Hepatocyte (in vitro differentiated cells): ENCODE measurements around the gene BTBD19. TPM values are rescaled to one million over a fixed set of nuclear protein-coding genes. Genes with fewer than 3 reads are reported as not detected.

Experiments
- DNase-seq: peaks from one replicate; pipeline ENCODE4 v3.0.0-alpha.2; 2016; ENCODE audit warnings: low spot score
- H2AFZ ChIP-seq: fragments of 200-600 bp; sonication (generic); 2 replicates; pipeline ENCODE4 v1.6.0; 2016; ENCODE audit warnings: antibody characterized with exemption, mild to moderate bottlenecking
- H3K27ac ChIP-seq: fragments of 200-600 bp; sonication (generic); 2 replicates; pipeline ENCODE4 v1.5.1; 2016; ENCODE audit warnings: mild to moderate bottlenecking
- H3K27me3 ChIP-seq: fragments of 200-600 bp; sonication (generic); 2 replicates; pipeline ENCODE4 v1.6.1; 2016
- H3K36me3 ChIP-seq: fragments of 200-600 bp; sonication (generic); replicated peaks from 2 replicates; pipeline ENCODE4 v1.5.1; 2016; ENCODE audit warnings: low read depth; ENCODE audit not compliant: insufficient read depth
- H3K4me1 ChIP-seq: fragments of 200-600 bp; sonication (generic); 2 replicates; pipeline ENCODE4 v1.5.1; 2016; ENCODE audit warnings: mild to moderate bottlenecking, moderate library complexity; ENCODE audit not compliant: insufficient read depth
- H3K4me2 ChIP-seq: fragments of 200-600 bp; sonication (generic); 2 replicates; pipeline ENCODE4 v1.6.0; 2016
- H3K4me3 ChIP-seq: fragments of 200-600 bp; sonication (generic); 2 replicates; pipeline ENCODE4 v1.5.1; 2016; ENCODE audit warnings: mild to moderate bottlenecking
- H3K79me2 ChIP-seq: fragments of 200-600 bp; sonication (generic); 2 replicates; pipeline ENCODE4 v1.6.0; 2017; ENCODE audit warnings: mild to moderate bottlenecking
- H3K9me2 ChIP-seq: fragments of 200-600 bp; sonication (generic); replicated peaks from 2 replicates; pipeline ENCODE4 v1.6.0; 2017; ENCODE audit warnings: mild to moderate bottlenecking; ENCODE audit not compliant: insufficient read depth
- H3K9me3 ChIP-seq: fragments of 200-600 bp; sonication (generic); 2 replicates; pipeline ENCODE4 v1.5.1; 2016; ENCODE audit warnings: low read depth, mild to moderate bottlenecking
- H4K20me1 ChIP-seq: fragments of 200-600 bp; sonication (generic); 2 replicates; pipeline ENCODE4 v1.6.0; 2016; ENCODE audit warnings: mild to moderate bottlenecking; ENCODE audit not compliant: insufficient read depth, poor library complexity, severe bottlenecking
- CTCF ChIP-seq: fragments of 200-600 bp; sonication (generic); IDR thresholded peaks from 2 replicates; pipeline ENCODE4 v1.5.1; 2016; ENCODE audit warnings: antibody characterized with exemption, mild to moderate bottlenecking; ENCODE audit not compliant: poor library complexity
- EZH2 ChIP-seq: fragments of 200-600 bp; sonication (generic); IDR thresholded peaks from 2 replicates; pipeline ENCODE4 v1.6.1; 2016; ENCODE audit warnings: antibody characterized with exemption, mild to moderate bottlenecking, borderline replicate concordance
- EZH2phosphoT487 ChIP-seq: fragments of 200-600 bp; sonication (generic); IDR thresholded peaks from one replicate; pipeline ENCODE4 v1.6.1; 2018; ENCODE audit warnings: antibody characterized with exemption, mild to moderate bottlenecking, low read depth, moderate library complexity; ENCODE audit not compliant: unreplicated experiment, severe bottlenecking
- WGBS: methylation state at CpG from one replicate; pipeline ENCODE4 v1.1.6; 2016; ENCODE audit warnings: low lambda C conversion rate; ENCODE audit errors: missing lambda C conversion rate; 5-methylcytosine and 5-hydroxymethylcytosine counted together
- polyA plus RNA-seq: library from polyadenylated mRNA; unstranded; fragments of >200 nt; fragmentation: Nextera tagmentation; extraction: Ambion mirVana; gene quantifications from 2 replicates; pipeline ENCODE4 v1.2.1, GENCODE V29; 2016
- total RNA-seq: library from RNA; depleted of rRNA; stranded (reverse); fragments of >200 nt; gene quantifications from 2 replicates; pipeline ENCODE4 v1.2.3, GENCODE V29; 2014

BTBD19 gene
- total and polyA plus RNA-seq, 2 experiments from 2014 or later = 5.5 to 16.8 TPM

GRCh38 chr1:44783697-44784093 lies 24.6 kb upstream of the BTBD19 start:
- peak overlapping the region; percentile 97 for H2AFZ ChIP-seq
- no peaks in the 10 kb centered on the region for H3K36me3 ChIP-seq
- peak overlapping the region; percentile 98 for H3K4me2 ChIP-seq
- 64% methylated on average over 8 of the region's 8 CpGs for WGBS
- no peaks in the 10 kb centered on the region for H3K27me3 ChIP-seq
- no peaks in the 10 kb centered on the region for H3K9me2 ChIP-seq
- H4K20me1 ChIP-seq = peaks cover under 1% of the 10 kb centered on the region
- H3K27ac ChIP-seq = peak overlapping the region; percentile 9
- H3K4me1 ChIP-seq = peaks cover 21% of the 10 kb centered on the region
- DNase-seq = no peak
- H3K9me3 ChIP-seq = no peaks in the 10 kb centered on the region
- no peak overlapping the region for H3K4me3 ChIP-seq
- TF ChIP-seq EZH2phosphoT487 (no peak), CTCF (no peak), EZH2 (no peak)
- peaks cover 2% of the 10 kb centered on the region for H3K79me2 ChIP-seq

DNA sequence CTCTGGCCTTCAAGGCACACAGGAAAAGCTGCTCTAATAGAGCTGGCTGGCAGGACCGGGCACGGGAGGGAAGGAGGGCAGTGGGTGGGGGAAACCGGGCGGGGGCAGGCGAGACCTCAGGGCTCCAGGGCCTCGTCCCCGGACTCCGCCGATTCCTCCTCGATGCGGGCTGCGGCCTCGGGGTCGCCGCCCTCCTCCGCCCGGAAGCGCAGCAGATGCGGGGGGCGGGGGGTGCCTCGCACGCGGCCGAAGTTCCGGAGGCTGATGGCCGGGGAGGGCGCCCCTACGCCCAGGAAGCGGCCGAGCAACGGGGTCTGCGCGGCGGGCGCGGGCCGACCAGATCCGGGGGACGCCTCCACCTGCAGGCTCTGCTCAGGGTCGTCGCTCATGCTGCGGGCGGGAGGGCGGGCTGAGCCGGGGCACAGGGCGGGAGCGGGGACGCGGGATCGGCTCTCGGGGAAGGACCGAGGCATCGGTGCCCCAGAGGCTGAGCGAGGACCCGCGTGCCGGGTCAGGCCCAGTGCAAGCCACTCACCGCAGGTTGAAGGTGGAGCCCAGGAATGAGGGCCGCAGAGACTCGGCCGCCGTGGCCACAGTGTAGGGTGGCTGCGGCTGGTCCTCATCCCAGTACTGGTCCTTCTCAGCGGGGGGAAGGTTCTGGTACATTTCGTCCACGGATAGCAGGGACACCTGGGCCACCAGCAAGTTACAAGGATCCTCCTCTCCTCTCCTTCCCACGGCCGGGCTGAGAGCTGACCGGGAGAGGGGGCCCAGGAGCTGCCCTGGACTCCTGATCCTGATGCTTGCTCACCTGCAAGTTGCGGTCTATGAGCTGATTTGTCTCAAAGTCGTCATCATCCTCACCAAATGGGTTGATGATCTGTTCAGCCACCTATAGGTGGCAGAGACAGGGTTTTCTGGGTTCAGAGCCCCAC lies 24.0 kb upstream of the BTBD19 start:
- WGBS = 16% methylated on average over 33 of the region's 71 CpGs
- Histone ChIP-seq H3K27me3 (no peaks in the 10 kb centered on the region), H2AFZ (peak overlapping the region; percentile 97), H3K4me1 (peaks cover 21% of the 10 kb centered on the region), H3K9me2 (no peaks in the 10 kb centered on the region), H3K27ac (peak overlapping the region; percentile 9), H3K79me2 (no peaks in the 10 kb centered on the region), H4K20me1 (no peaks in the 10 kb centered on the region), H3K36me3 (no peaks in the 10 kb centered on the region), H3K4me2 (peak overlapping the region; percentile 98), H3K9me3 (no peaks in the 10 kb centered on the region), H3K4me3 (no peak overlapping the region)
- no peak for DNase-seq
- TF ChIP-seq EZH2phosphoT487 (no peak), CTCF (no peak), EZH2 (no peak)

GRCh38 chr1:44785029-44785380 lies 23.3 kb upstream of the BTBD19 start:
- Histone ChIP-seq H4K20me1 (no peaks in the 10 kb centered on the region), H3K4me3 (no peak overlapping the region), H3K79me2 (no peaks in the 10 kb centered on the region), H3K4me2 (peak overlapping the region; percentile 98), H3K9me3 (no peaks in the 10 kb centered on the region), H3K27ac (no peak overlapping the region), H3K4me1 (peaks cover 21% of the 10 kb centered on the region), H3K36me3 (no peaks in the 10 kb centered on the region), H2AFZ (no peak overlapping the region), H3K27me3 (no peaks in the 10 kb centered on the region), H3K9me2 (no peaks in the 10 kb centered on the region)
- WGBS = 90% methylated on average over 6 of the region's 6 CpGs
- DNase-seq = no peak
- TF ChIP-seq EZH2phosphoT487 = no peak
- no peak for TF ChIP-seq EZH2
- no peak for TF ChIP-seq CTCF
